BLaER1 treated with 17β-estradiol and CSF1 and Interleukin-3, amounts not matched to agents 10 nM and 100 nM (cell line): Measurements from ENCODE around the gene SLC11A2.
A peak's percentile ranks its signal among the peaks of the same experiment; 100 is the strongest.

Experiments used
- H3K27ac ChIP-seq, 11 experiments: shearing (Covaris generic); formaldehyde crosslinking; 2 replicates each; pipeline ENCODE4 v1.8.1; 2022
- H3K27me3 ChIP-seq, 11 experiments: shearing (Covaris generic); formaldehyde crosslinking; 2 replicates each; pipeline ENCODE4 v1.8.1; 2022
- H3K36me3 ChIP-seq, 11 experiments: shearing (Covaris generic); formaldehyde crosslinking; 2 replicates each; pipeline ENCODE4 v1.8.1; 2022
- H3K4me1 ChIP-seq, 10 experiments: shearing (Covaris generic); formaldehyde crosslinking; 2 replicates each; pipeline ENCODE4 v1.8.1; 2022
- H3K4me2 ChIP-seq, 11 experiments: shearing (Covaris generic); formaldehyde crosslinking; 2 replicates each; pipeline ENCODE4 v1.8.1; 2022
- H3K4me3 ChIP-seq, 10 experiments: shearing (Covaris generic); formaldehyde crosslinking; 2 replicates each; pipeline ENCODE4 v1.8.1; 2022
- H3K9ac ChIP-seq, 11 experiments: shearing (Covaris generic); formaldehyde crosslinking; 2 replicates each; pipeline ENCODE4 v1.8.1; 2022
- H3K9me3 ChIP-seq, 11 experiments: shearing (Covaris generic); formaldehyde crosslinking; replicated peaks in 1 of 11; 2 replicates each; pipeline ENCODE4 v1.8.1; 2022
- H4K20me1 ChIP-seq, 11 experiments: shearing (Covaris generic); formaldehyde crosslinking; 2 replicates each; pipeline ENCODE4 v1.8.1; 2022
- Cebpa-rat ChIP-seq, 11 experiments: shearing (Covaris generic); IDR thresholded peaks; 2 replicates each; pipeline ENCODE4 v1.8.1; 2022

The SLC11A2 gene

DNA sequence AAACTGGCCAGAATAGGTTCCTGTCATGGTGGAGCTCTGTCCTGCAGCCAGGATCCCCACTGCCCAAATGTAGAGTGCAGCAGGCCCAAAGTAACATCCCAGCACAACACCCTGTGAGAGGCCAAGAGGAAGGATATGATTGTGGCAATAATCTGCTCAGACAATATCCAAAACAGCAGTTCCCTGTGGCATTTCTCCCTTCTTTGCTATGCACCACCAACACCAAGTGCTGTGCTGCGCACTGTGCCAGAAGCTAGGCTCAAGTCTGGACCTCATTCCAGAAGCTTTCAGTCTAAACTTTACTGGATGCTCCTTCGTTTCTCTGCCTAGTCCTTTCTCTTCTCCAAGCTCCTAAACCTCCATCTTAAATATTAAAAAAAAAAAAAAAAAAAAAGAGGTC lies 33.4 kb downstream of the SLC11A2 start:
- no peak for TF ChIP-seq Cebpa-rat (IDR thresholded peaks at IDR 0.05)
- H3K4me3 ChIP-seq = no peak overlapping the region
- H3K9ac ChIP-seq = no peak overlapping the region
- no peak overlapping the region for H3K4me2 ChIP-seq
- H4K20me1 ChIP-seq = peaks cover 0 to 99% (median 0%) of the 10 kb centered on the region in 11 experiments; a peak in 4 of 22 replicates
- no peaks in the 10 kb centered on the region for H3K27me3 ChIP-seq
- H3K4me1 ChIP-seq = peaks cover 0 to 38% (median 0%) of the 10 kb centered on the region in 10 experiments; a peak in 1 of 20 replicates
- no peaks in the 10 kb centered on the region for H3K9me3 ChIP-seq
- peaks cover 95 to 100% (median 99%) of the 10 kb centered on the region in 11 experiments for H3K36me3 ChIP-seq
- H3K27ac ChIP-seq = no peak overlapping the region

DNA sequence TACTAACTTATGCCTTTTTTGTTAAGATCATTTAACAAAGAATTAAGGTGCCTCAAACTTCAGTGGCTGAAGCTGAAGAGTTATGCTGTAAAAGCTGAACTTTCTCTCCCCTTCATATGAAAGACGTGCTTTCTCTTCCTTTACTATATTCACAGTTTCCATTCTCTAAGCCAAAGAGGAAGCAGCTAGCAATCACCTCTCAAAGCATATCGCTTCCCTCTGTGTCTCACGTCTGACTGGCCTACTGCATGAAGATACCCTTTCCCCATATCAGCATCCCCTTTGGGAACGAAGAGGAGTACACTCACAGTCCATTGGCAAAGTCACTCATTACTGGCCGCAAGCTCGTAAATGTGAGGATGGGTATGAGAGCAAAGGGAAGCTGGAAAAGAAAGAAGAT lies 34.9 kb downstream of the SLC11A2 start:
- no peak for TF ChIP-seq Cebpa-rat (IDR thresholded peaks at IDR 0.05)
- Histone ChIP-seq H3K4me1 (peaks cover 0 to 49% (median 0%) of the 10 kb centered on the region in 10 experiments; a peak in 4 of 20 replicates), H3K9ac (no peak overlapping the region), H4K20me1 (peaks cover 0 to 96% (median 0%) of the 10 kb centered on the region in 11 experiments; a peak in 5 of 22 replicates), H3K9me3 (no peaks in the 10 kb centered on the region), H3K4me2 (no peak overlapping the region), H3K27ac (no peak overlapping the region), H3K27me3 (no peaks in the 10 kb centered on the region), H3K36me3 (peaks cover 81 to 100% (median 94%) of the 10 kb centered on the region in 11 experiments), H3K4me3 (no peak overlapping the region)

DNA sequence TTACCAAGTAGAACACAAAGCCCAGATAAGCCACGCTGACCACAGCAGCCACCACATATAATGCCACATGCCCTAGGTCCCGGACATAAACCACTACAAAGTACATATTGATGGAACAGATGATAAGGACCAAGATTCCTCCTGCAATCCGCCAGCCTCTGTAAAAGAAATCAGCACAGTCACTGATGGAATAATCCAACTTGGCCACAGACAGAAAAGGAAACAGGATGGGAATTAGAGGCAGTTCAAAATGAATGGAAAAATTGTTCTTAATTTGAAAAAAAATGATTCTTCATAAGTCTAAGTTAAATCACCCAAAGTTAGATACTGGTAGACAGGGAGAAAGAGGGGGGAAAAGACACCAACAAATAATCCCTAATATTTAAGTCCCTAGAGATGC lies 35.4 kb downstream of the SLC11A2 start:
- H3K9me3 ChIP-seq = no peaks in the 10 kb centered on the region
- H4K20me1 ChIP-seq = peaks cover 0 to 96% (median 0%) of the 10 kb centered on the region in 11 experiments; a peak in 5 of 22 replicates
- no peak overlapping the region for H3K4me3 ChIP-seq
- H3K27ac ChIP-seq = no peak overlapping the region
- H3K27me3 ChIP-seq = no peaks in the 10 kb centered on the region
- H3K36me3 ChIP-seq = peaks cover 78 to 99% (median 89%) of the 10 kb centered on the region in 11 experiments
- no peak for TF ChIP-seq Cebpa-rat (IDR thresholded peaks at IDR 0.05)
- no peak overlapping the region for H3K9ac ChIP-seq
- H3K4me1 ChIP-seq = peaks cover 0 to 54% (median 0%) of the 10 kb centered on the region in 10 experiments; a peak in 6 of 20 replicates
- H3K4me2 ChIP-seq = no peak overlapping the region

DNA sequence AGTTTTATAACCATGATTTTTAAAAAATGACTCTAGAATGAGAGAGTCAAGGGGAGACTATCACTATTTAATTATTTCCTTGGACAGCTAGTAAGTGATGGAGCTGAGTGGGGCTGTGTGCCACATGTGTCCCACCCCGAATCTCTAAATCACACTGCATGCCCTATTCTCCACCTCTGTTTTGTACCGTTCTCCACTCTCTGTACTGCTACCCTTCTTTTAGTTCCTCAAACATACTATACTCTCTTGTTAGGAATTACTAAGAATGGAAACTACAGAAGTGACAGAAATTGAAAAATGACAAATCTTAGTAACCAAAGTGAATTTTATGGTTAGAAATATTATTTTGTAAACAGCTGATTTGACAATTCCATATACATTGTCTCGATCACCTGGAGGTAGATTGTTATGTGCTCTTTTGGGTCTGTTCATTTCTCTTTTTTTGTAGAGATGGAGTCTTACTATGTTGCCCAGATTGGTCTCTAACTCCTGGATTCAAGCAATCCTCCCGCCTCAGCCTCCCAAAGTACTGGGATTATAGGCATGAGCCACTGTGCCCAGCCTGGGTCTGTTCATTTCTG lies 35.9 kb downstream of the SLC11A2 start:
- TF ChIP-seq Cebpa-rat (IDR thresholded peaks at IDR 0.05) = no peak
- Histone ChIP-seq H4K20me1 (peaks cover 0 to 90% (median 0%) of the 10 kb centered on the region in 11 experiments; a peak in 5 of 22 replicates), H3K4me2 (no peak overlapping the region), H3K27ac (no peak overlapping the region), H3K36me3 (peaks cover 72 to 93% (median 84%) of the 10 kb centered on the region in 11 experiments), H3K4me3 (no peak overlapping the region), H3K4me1 (peaks cover 0 to 59% (median 0%) of the 10 kb centered on the region in 10 experiments; a peak in 6 of 20 replicates), H3K9ac (no peak overlapping the region), H3K27me3 (no peaks in the 10 kb centered on the region), H3K9me3 (no peaks in the 10 kb centered on the region)

DNA sequence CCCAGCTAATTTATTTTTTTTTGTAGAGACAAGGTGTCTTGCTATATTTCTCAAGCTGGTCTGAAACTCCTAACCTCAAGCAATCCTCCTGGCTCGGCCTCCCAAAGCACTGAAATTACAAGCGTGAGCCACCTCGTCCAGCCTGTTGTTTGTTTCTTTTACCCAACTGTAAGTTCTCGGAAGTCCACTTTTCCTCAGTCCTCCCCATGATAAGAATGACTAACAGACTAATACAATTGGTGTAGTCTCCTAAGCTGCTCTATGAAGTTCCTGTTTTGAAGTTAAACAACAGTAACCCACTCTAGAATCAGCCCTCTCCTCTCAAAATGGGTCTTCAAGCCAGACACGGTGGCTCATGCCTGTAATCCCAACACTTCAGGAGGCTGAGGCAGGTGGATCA lies 37.3 kb downstream of the SLC11A2 start:
- Histone ChIP-seq H3K36me3 (peaks cover 59 to 86% (median 71%) of the 10 kb centered on the region in 11 experiments), H4K20me1 (peaks cover 0 to 83% (median 0%) of the 10 kb centered on the region in 11 experiments; a peak in 5 of 22 replicates), H3K27ac (no peak overlapping the region), H3K9ac (no peak overlapping the region), H3K4me2 (no peak overlapping the region), H3K9me3 (no peaks in the 10 kb centered on the region), H3K4me1 (peaks cover 0 to 71% (median 0%) of the 10 kb centered on the region in 10 experiments; a peak in 6 of 20 replicates), H3K27me3 (no peaks in the 10 kb centered on the region), H3K4me3 (no peak overlapping the region)
- TF ChIP-seq Cebpa-rat (IDR thresholded peaks at IDR 0.05) = no peak

DNA sequence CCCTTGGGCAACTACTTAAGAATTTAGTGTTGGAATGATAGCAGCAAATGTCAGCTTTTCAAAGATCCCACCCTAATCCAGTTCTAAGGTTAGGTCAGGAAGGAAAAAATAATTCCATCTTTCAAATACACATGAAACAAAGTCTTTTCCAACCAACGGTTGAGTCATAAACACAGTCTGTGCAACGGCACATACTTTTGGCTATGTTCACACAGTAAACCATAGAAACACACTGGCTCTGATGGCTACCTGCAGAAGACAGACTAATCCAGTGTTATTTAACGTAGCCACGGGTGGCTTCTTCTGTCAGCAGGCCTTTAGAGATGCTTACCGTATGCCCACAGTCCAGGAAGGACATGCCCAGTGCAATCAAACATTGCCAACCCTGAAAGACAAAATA lies 38.1 kb downstream of the SLC11A2 start:
- Histone ChIP-seq H3K27ac (no peak overlapping the region), H3K27me3 (no peaks in the 10 kb centered on the region), H3K4me1 (peaks cover 0 to 64% (median 0%) of the 10 kb centered on the region in 10 experiments; a peak in 6 of 20 replicates), H4K20me1 (peaks cover 0 to 75% (median 0%) of the 10 kb centered on the region in 11 experiments; a peak in 5 of 22 replicates), H3K9me3 (no peaks in the 10 kb centered on the region), H3K4me2 (no peak overlapping the region), H3K36me3 (peaks cover 51 to 81% (median 63%) of the 10 kb centered on the region in 11 experiments), H3K4me3 (no peak overlapping the region), H3K9ac (no peak overlapping the region)
- TF ChIP-seq Cebpa-rat (IDR thresholded peaks at IDR 0.05) = no peak

DNA sequence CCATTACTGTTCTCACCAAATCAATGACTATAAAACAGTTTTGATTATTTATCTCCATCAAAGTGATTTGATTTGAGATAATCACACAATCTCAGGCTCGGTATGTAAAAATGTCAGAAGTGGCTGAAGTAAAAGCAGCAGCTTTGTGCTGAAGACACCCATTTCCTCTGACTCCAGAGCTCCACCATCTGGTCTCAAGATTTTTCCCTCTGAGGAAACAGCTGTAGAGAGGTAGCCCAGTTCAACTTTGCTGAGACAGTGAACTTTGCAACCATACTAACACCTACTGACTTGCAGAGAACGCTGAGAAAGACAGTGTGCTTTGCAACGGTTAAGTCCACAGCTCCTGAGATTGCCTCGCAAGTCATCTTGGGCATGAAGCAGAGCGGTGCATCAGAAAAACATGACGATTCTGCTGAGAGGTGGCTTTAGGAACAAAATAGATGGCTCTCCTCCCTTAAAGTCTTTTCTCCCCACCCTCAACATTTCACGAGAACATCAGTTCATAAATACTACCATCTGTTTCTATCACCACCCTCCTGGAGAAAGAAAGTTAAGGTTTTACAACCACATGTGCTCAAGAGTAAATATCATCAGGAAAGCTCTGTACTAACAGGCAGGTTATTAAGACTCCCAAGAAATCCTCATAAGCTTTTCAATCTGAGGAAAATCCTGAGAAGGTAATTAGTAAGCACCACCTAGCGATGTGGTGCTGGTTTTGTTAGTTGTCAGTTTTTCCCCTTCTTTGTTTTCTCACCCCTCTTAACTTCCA lies 39.0 kb downstream of the SLC11A2 start:
- TF ChIP-seq Cebpa-rat (IDR thresholded peaks at IDR 0.05) = no peak
- Histone ChIP-seq H3K4me2 (peak overlapping the region in 1 of 11 experiments; percentile 69; a peak in 1 of 22 replicates), H3K9ac (peak overlapping the region in 1 of 11 experiments; percentile 40; a peak in 2 of 22 replicates), H3K36me3 (peaks cover 42 to 72% (median 54%) of the 10 kb centered on the region in 11 experiments), H3K4me3 (no peak overlapping the region), H3K4me1 (peaks cover 0 to 55% (median 0%) of the 10 kb centered on the region in 10 experiments; a peak in 6 of 20 replicates), H3K9me3 (no peaks in the 10 kb centered on the region), H3K27ac (no peak overlapping the region), H3K27me3 (no peaks in the 10 kb centered on the region), H4K20me1 (peaks cover 0 to 66% (median 0%) of the 10 kb centered on the region in 11 experiments; a peak in 5 of 22 replicates)

DNA sequence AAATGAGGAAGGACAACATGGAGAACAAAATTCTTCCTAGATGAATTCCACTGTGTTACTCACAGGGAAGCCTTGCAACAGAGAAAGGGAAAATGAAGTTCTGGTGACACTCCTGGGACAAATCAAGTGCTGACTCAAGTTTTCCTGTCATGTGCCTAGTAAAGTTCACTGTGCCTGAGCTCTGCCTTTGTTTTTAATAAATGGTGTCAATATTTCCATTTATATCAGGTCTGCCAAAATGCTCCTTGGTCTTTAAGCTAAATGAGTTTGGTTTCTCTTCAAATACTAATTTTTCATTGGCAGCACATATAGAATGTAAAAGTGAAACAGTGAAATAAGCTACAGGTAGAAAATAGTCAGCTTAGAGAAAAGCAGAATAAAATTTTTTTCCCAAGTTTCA lies 40.9 kb downstream of the SLC11A2 start:
- no peak overlapping the region for H3K4me3 ChIP-seq
- no peak for TF ChIP-seq Cebpa-rat (IDR thresholded peaks at IDR 0.05)
- H4K20me1 ChIP-seq = peaks cover 0 to 48% (median 0%) of the 10 kb centered on the region in 11 experiments; a peak in 3 of 22 replicates
- H3K4me2 ChIP-seq = peak overlapping the region in 3 of 11 experiments; percentile 6 to 69 (median 50); a peak in 5 of 22 replicates
- peak overlapping the region in 3 of 11 experiments; percentile 9 to 42 (median 11); a peak in 2 of 22 replicates for H3K27ac ChIP-seq
- peaks cover 0 to 37% (median 0%) of the 10 kb centered on the region in 10 experiments; a peak in 6 of 20 replicates for H3K4me1 ChIP-seq
- H3K36me3 ChIP-seq = peaks cover 27 to 71% (median 42%) of the 10 kb centered on the region in 11 experiments
- no peaks in the 10 kb centered on the region for H3K9me3 ChIP-seq
- no peaks in the 10 kb centered on the region for H3K27me3 ChIP-seq
- peak overlapping the region in 2 of 11 experiments; percentile 4 to 7; a peak in 3 of 22 replicates for H3K9ac ChIP-seq
